Panc1 (cell line): ENCODE results near the gene JKAMP. TPM values are rescaled to one million over a fixed set of nuclear protein-coding genes. Genes with fewer than 3 reads are reported as not detected.

Source experiments
- ATAC-seq: fragments of 200-7000 bp; cut with Tn5 transposase; 2 replicates; pipeline ENCODE4 v1.9.1; 2020; ENCODE audit warnings: mild to moderate bottlenecking, moderate library complexity
- BruUV-seq: library from RNA; stranded (reverse); fragments of 400-500 nt; replicated peaks from 2 replicates; lab custom pipeline; 2021; lab: Mats Ljungman, UMichigan
- CTCF ChIA-PET: fragments of 300-600 bp; sonication (Branson Sonifier 250); formaldehyde crosslinking; loops from one replicate; lab custom pipeline; 2022; ENCODE audit warnings: antibody characterized with exemption; lab: Charles Lee
- POLR2A ChIA-PET: fragments of 300-600 bp; sonication (Branson Sonifier 250); formaldehyde crosslinking; loops from one replicate; lab custom pipeline; 2022; ENCODE audit warnings: antibody characterized with exemption; lab: Charles Lee
- DNase-seq: peaks from one replicate; pipeline ENCODE4 v3.0.0-alpha.2; 2010; ENCODE audit warnings: low read depth, low spot score
- H3K27ac ChIP-seq: 2 replicates; pipeline ENCODE4 v1.5.1; 2011; ENCODE audit warnings: mild to moderate bottlenecking, low read length, inconsistent platforms
- H3K27me3 ChIP-seq: fragments of 200-500 bp; sonication (Bioruptor generic); 2 replicates; pipeline ENCODE4 v1.6.0; 2014; ENCODE audit warnings: low read length, inconsistent platforms; ENCODE audit not compliant: control insufficient read depth, insufficient read depth
- H3K36me3 ChIP-seq: fragments of 200-500 bp; sonication (Bioruptor generic); 2 replicates; pipeline ENCODE4 v1.5.1; 2014; ENCODE audit warnings: inconsistent platforms, mild to moderate bottlenecking, low read length, moderate library complexity; ENCODE audit not compliant: control insufficient read depth, insufficient read depth
- H3K4me1 ChIP-seq: 2 replicates; pipeline ENCODE4 v1.5.1; 2011; ENCODE audit warnings: inconsistent platforms, mild to moderate bottlenecking, low read length, moderate library complexity; ENCODE audit not compliant: control insufficient read depth, insufficient read depth
- H3K4me3 ChIP-seq, 2 experiments: 2 replicates each; pipeline ENCODE4 v1.5.1; 2011 to 2012; ENCODE audit warnings: low read depth in 2 of 2, low read length in 2 of 2, mild to moderate bottlenecking in 2 of 2, inconsistent platforms in 1 of 2, moderate library complexity in 1 of 2
- H3K9me3 ChIP-seq: fragments of 200-500 bp; sonication (Bioruptor generic); 2 replicates; pipeline ENCODE4 v1.5.1; 2014; ENCODE audit warnings: low read depth, mild to moderate bottlenecking, inconsistent platforms, low read length, moderate library complexity; ENCODE audit not compliant: control insufficient read depth, insufficient read depth
- CTCF ChIP-seq: fragments of 450-650 bp; IDR thresholded peaks from 2 replicates; pipeline ENCODE4 v1.5.1; 2017; ENCODE audit warnings: mild to moderate bottlenecking
- POLR2AphosphoS5 ChIP-seq: IDR thresholded peaks from 2 replicates; pipeline ENCODE4 v1.6.1; 2012; ENCODE audit warnings: mild to moderate bottlenecking, low read depth, low read length, moderate library complexity
- REST ChIP-seq, 2 experiments: IDR thresholded peaks; 2 replicates each; pipeline ENCODE4 v1.6.1; 2011 to 2012; ENCODE audit warnings: low read depth in 2 of 2, control low read depth in 1 of 2, low read length in 1 of 2, mild to moderate bottlenecking in 1 of 2, moderate library complexity in 1 of 2; ENCODE audit not compliant: insufficient read depth in 1 of 2
- SIN3A ChIP-seq: IDR thresholded peaks from 2 replicates; pipeline ENCODE4 v1.6.1; 2012; ENCODE audit warnings: low read depth, mild to moderate bottlenecking, low read length, moderate library complexity, borderline replicate concordance; ENCODE audit not compliant: insufficient read depth
- TCF7L2 ChIP-seq: IDR thresholded peaks from 2 replicates; pipeline ENCODE4 v1.6.1; 2011; ENCODE audit warnings: mild to moderate bottlenecking, low read depth, low read length, inconsistent platforms
- in situ Hi-C: cut with HindIII; loops from 2 replicates; pipeline ENCODE4 v1.10.0; 2016; ENCODE audit warnings: low sequenced_read_pairs, low pct_unique_long_range_greater_than_20kb
- intact Hi-C: fragments of 100-400 bp; cut with micrococcal nuclease; formaldehyde crosslinking; loops from one replicate; pipeline ENCODE4 v1.10.0; 2022; ENCODE audit not compliant: unreplicated experiment
- total RNA-seq: library from RNA; stranded (reverse); gene quantifications from one replicate; pipeline ENCODE4 v1.2.1, GENCODE V29; 2021; ENCODE audit not compliant: unreplicated experiment

The JKAMP gene
- total RNA-seq, 1 experiment from 2014 or later: 36.0 TPM

DNA sequence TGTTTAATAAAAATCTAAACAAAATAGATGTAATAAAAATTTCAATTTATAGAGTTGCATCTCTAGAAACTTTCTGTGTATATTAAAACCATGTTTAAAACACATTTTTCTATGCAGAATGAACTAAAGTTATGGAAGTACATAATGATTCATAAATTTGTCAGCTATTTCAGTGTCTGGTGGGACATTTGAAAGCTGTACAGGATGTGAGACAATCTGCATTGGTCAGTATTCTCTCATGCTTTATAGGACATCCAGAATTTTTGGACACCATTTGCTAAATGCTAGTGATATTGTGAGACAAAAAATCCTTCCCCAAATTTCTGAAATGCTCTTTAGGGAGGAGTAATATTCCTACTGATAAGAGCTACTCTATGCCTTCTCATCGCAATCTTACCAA is 32.5 kb upstream of the JKAMP start:
- H3K27me3 ChIP-seq: no peaks in the 10 kb centered on the region
- intact Hi-C loops: no loop called here
- BruUV-seq: no TSS peak
- in situ Hi-C loops: no loop called here
- no peaks in the 10 kb centered on the region for H3K36me3 ChIP-seq
- H3K27ac ChIP-seq: no peak overlapping the region
- ChIA-PET CTCF (no interaction called here), POLR2A (interaction anchor here (0.6 kb wide), 1 partner anchor 224 kb away, joined by 3 read pairs; no protein-coding TSS in a partner anchor)
- no peaks in the 10 kb centered on the region for H3K4me1 ChIP-seq
- no peak for TF ChIP-seq POLR2AphosphoS5
- TF ChIP-seq REST (IDR thresholded peaks at IDR 0.05; ENCODE audit: insufficient read depth in 1 of 2, low read depth in 2 of 2, low read length in 1 of 2): no peak
- no peak for TF ChIP-seq TCF7L2
- TF ChIP-seq CTCF: no peak
- no peak for TF ChIP-seq SIN3A
- no peaks in the 10 kb centered on the region for H3K9me3 ChIP-seq
- no peak overlapping the region for H3K4me3 ChIP-seq
- DNase-seq: no peak
- no peak for ATAC-seq

- Histone ChIP-seq H3K4me1 (no peaks in the 10 kb centered on the region), H3K27ac (no peak overlapping the region), H3K36me3 (no peaks in the 10 kb centered on the region; the same call in 1 of the 2 replicates), H3K9me3 (no peaks in the 10 kb centered on the region), H3K4me3 (no peak overlapping the region), H3K27me3 (no peaks in the 10 kb centered on the region)
- in situ Hi-C loops (no loop called here), intact Hi-C loops (no loop called here)
- DNase-seq (no peak), ATAC-seq (no peak)
- BruUV-seq: no TSS peak
- TF ChIP-seq POLR2AphosphoS5 (no peak), CTCF (no peak)
- ChIA-PET CTCF (no interaction called here), POLR2A (no interaction called here)
Observed at GRCh38 chr14:59454139-59454538, 30.2 kb upstream of the JKAMP start.

GRCh38 chr14:59455411-59455810 is 28.9 kb upstream of the JKAMP start:
- ChIA-PET CTCF (no interaction called here), POLR2A (no interaction called here)
- no peak overlapping the region for H3K4me3 ChIP-seq
- no peaks in the 10 kb centered on the region for H3K9me3 ChIP-seq
- intact Hi-C loops: no loop called here
- no peak for TF ChIP-seq POLR2AphosphoS5
- no peak for TF ChIP-seq SIN3A
- TF ChIP-seq CTCF: no peak
- no peak for TF ChIP-seq TCF7L2
- no peak for TF ChIP-seq REST (IDR thresholded peaks at IDR 0.05; ENCODE audit: insufficient read depth in 1 of 2, low read depth in 2 of 2, low read length in 1 of 2)
- no peaks in the 10 kb centered on the region; the same call in 1 of the 2 replicates for H3K36me3 ChIP-seq
- in situ Hi-C loops: no loop called here
- no peak overlapping the region for H3K27ac ChIP-seq
- DNase-seq: no peak
- no peaks in the 10 kb centered on the region for H3K4me1 ChIP-seq
- ATAC-seq: no peak
- H3K27me3 ChIP-seq: no peaks in the 10 kb centered on the region
- no TSS peak for BruUV-seq
